SU-DHL-6 (cell line): ENCODE data around the gene SOD1.

Source experiments
- H2AFZ ChIP-seq: fragments of 200-600 bp; sonication (generic); 2 replicates; pipeline ENCODE4 v1.6.1; 2014; ENCODE audit warnings: low read depth, mild to moderate bottlenecking, moderate library complexity, mixed read lengths, antibody characterized with exemption, low read length; ENCODE audit not compliant: severe bottlenecking
- H3F3A ChIP-seq: fragments of 200-600 bp; shearing (Covaris generic); 2 replicates; pipeline ENCODE4 v1.6.0; 2016; ENCODE audit warnings: antibody characterized with exemption, mild to moderate bottlenecking; ENCODE audit not compliant: insufficient read depth
- H3K27ac ChIP-seq: fragments of 200-600 bp; sonication (generic); 2 replicates; pipeline ENCODE4 v1.5.1; 2016; ENCODE audit warnings: low read depth, mild to moderate bottlenecking, low read length, moderate library complexity, mixed read lengths
- H3K27me3 ChIP-seq: fragments of 200-600 bp; sonication (generic), shearing (Covaris generic); 2 replicates; pipeline ENCODE4 v1.6.0; 2014; ENCODE audit warnings: mild to moderate bottlenecking, low read length
- H3K36me3 ChIP-seq: fragments of 200-600 bp; sonication (generic); 2 replicates; pipeline ENCODE4 v1.6.1; 2014; ENCODE audit warnings: mild to moderate bottlenecking, low read length, mixed read lengths
- H3K4me2 ChIP-seq: fragments of 300-600, 200-600 bp; shearing (Covaris generic), sonication (generic); 2 replicates; pipeline ENCODE4 v1.6.0; 2014; ENCODE audit warnings: low read length, low read depth, mild to moderate bottlenecking; ENCODE audit not compliant: poor library complexity, severe bottlenecking
- H3K4me3 ChIP-seq: fragments of 200-600 bp; sonication (generic); 2 replicates; pipeline ENCODE4 v1.5.1; 2014; ENCODE audit warnings: antibody characterized with exemption, low read length, mild to moderate bottlenecking, mixed read lengths; ENCODE audit not compliant: insufficient read depth, poor library complexity, severe bottlenecking
- H3K79me2 ChIP-seq: fragments of 200-600 bp; sonication (generic); 2 replicates; pipeline ENCODE4 v1.6.1; 2014; ENCODE audit warnings: mild to moderate bottlenecking, low read length, moderate library complexity; ENCODE audit not compliant: insufficient read depth
- H3K9ac ChIP-seq: fragments of 200-600 bp; sonication (generic); 2 replicates; pipeline ENCODE4 v1.7.0; 2014; ENCODE audit warnings: mild to moderate bottlenecking, low read length
- H3K9me2 ChIP-seq: fragments of 200-600 bp; sonication (generic); replicated peaks from 2 replicates; pipeline ENCODE4 v1.6.1; 2014; ENCODE audit warnings: low read length; ENCODE audit not compliant: insufficient read depth
- H3K9me3 ChIP-seq: fragments of 200-600 bp; sonication (generic); 2 replicates; pipeline ENCODE4 v1.6.1; 2014; ENCODE audit warnings: low read length, mixed read lengths; ENCODE audit not compliant: insufficient read depth
- H4K20me1 ChIP-seq: fragments of 200-600 bp; sonication (generic); 2 replicates; pipeline ENCODE4 v1.6.1; 2014; ENCODE audit warnings: low read depth, mild to moderate bottlenecking, antibody characterized with exemption, low read length, moderate library complexity, mixed read lengths
- CTCF ChIP-seq: fragments of 200-600 bp; sonication (generic); IDR thresholded peaks from one replicate; pipeline ENCODE4 v1.5.1; 2017; ENCODE audit warnings: antibody characterized with exemption, mild to moderate bottlenecking, low read length, moderate library complexity; ENCODE audit not compliant: insufficient read depth, poor library complexity, severe bottlenecking
- EZH2phosphoT487 ChIP-seq: fragments of 200-600 bp; sonication (generic), shearing (Covaris generic); conservative IDR thresholded peaks from 2 replicates; pipeline ENCODE4 v1.6.1; 2018; ENCODE audit warnings: mild to moderate bottlenecking, antibody characterized with exemption, low read length, moderate library complexity, mixed read lengths

SOD1 gene

DNA sequence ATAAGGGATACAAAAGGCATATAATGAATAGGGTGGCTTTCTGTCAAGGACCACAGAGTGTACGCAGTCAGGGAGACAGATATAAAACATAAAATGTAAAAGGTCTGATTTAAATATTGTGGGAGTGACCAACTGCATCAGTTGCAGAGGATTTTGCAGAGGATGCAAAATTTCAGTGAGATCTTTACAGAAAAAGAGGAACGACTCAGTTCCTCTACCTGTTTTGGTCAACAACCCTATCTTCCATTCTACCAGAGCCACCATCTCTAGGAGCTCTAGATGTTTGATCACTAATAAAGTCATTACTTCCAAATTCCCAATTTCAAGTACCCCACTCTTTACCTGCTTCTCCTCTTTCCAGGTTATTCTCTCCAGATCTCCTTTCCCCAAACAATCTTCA is 16.5 kb downstream of the SOD1 start:
- Histone ChIP-seq H3K27ac (no peak overlapping the region), H2AFZ (no peak overlapping the region), H3K36me3 (peaks cover 14% of the 10 kb centered on the region), H3K9ac (no peak overlapping the region), H3K4me2 (no peak overlapping the region), H3K9me3 (no peaks in the 10 kb centered on the region), H3K4me3 (no peak overlapping the region), H3K79me2 (no peaks in the 10 kb centered on the region), H4K20me1 (no peaks in the 10 kb centered on the region), H3K27me3 (no peaks in the 10 kb centered on the region), H3F3A (peaks cover 30% of the 10 kb centered on the region), H3K9me2 (no peaks in the 10 kb centered on the region)
- no peak for TF ChIP-seq CTCF
- no peak for TF ChIP-seq EZH2phosphoT487

- peaks cover 22% of the 10 kb centered on the region for H3K36me3 ChIP-seq
- no peaks in the 10 kb centered on the region for H3K9me3 ChIP-seq
- H3K4me2 ChIP-seq: no peak overlapping the region
- peaks cover 26% of the 10 kb centered on the region; the same call in 1 of the 2 replicates for H3F3A ChIP-seq
- H3K27me3 ChIP-seq: no peaks in the 10 kb centered on the region
- no peak overlapping the region for H3K4me3 ChIP-seq
- H3K27ac ChIP-seq: no peak overlapping the region
- no peak overlapping the region for H3K9ac ChIP-seq
- H4K20me1 ChIP-seq: no peaks in the 10 kb centered on the region
- no peak overlapping the region for H2AFZ ChIP-seq
- H3K79me2 ChIP-seq: no peaks in the 10 kb centered on the region
- no peak for TF ChIP-seq CTCF
- TF ChIP-seq EZH2phosphoT487: no peak
- H3K9me2 ChIP-seq: no peaks in the 10 kb centered on the region
These were observed 17.6 kb downstream of the SOD1 start for GRCh38 chr21:31677047-31677446.

- Histone ChIP-seq H3K9me3 (no peaks in the 10 kb centered on the region), H3K27ac (no peak overlapping the region)
- TF ChIP-seq CTCF: no peak
- TF ChIP-seq EZH2phosphoT487: no peak
These were observed 19.0 kb downstream of the SOD1 start for GRCh38 chr21:31678478-31678877.

More at GRCh38 chr21:31678478-31678877, 19.0 kb downstream of the SOD1 start:
- H3K9ac ChIP-seq: no peak overlapping the region
- no peaks in the 10 kb centered on the region for H3K27me3 ChIP-seq
- no peak overlapping the region for H3K4me2 ChIP-seq
- peaks cover 31% of the 10 kb centered on the region for H3K36me3 ChIP-seq
- no peak overlapping the region for H3K4me3 ChIP-seq
- peaks cover 21% of the 10 kb centered on the region; the same call in 1 of the 2 replicates for H3F3A ChIP-seq
- no peaks in the 10 kb centered on the region for H3K79me2 ChIP-seq
- no peaks in the 10 kb centered on the region for H4K20me1 ChIP-seq
- H2AFZ ChIP-seq: no peak overlapping the region
- no peaks in the 10 kb centered on the region for H3K9me2 ChIP-seq
